Stimulated activated CD4-positive, alpha-beta T cell treated with anti-CD3 and anti-CD28 coated beads, TNF-alpha, amount 100 ng/mL, for 4 hours (primary cell): ENCODE results near the gene TMA7.
A peak's percentile ranks its signal among the peaks of the same experiment; 100 is the strongest.
"Not testable (repeated sequence)": the region's sequence is repeated elsewhere in the genome, so short reads cannot be mapped to it uniquely, and the experiment has no call there.

Experiments
- DNase-seq, 3 experiments: peaks; one replicate each; pipeline ENCODE4 v3.0.0-alpha.2; 2020; ENCODE audit warnings: low read depth in 3 of 3

Gene TMA7

DNA sequence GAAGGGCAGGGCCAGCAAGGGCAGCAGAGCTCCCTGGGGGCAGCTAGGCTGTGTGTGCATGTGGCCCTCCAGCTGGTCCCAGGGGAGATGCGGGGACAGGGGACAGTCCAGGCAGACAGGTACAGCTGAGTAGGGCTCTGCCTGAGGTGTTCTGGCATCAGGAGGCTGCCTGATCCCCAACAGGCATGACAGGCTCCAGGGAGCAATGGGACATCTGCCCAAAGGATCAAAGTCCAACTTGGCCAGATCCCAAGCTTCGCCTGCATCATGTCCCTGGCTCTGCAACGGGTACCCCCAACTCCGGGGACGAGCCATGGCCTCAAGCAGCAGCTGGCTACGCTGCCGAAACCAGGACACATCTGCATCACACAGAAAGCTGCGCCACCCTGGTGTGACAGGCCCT lies 28.3 kb downstream of the TMA7 start:
- DNase-seq: no peak

DNA sequence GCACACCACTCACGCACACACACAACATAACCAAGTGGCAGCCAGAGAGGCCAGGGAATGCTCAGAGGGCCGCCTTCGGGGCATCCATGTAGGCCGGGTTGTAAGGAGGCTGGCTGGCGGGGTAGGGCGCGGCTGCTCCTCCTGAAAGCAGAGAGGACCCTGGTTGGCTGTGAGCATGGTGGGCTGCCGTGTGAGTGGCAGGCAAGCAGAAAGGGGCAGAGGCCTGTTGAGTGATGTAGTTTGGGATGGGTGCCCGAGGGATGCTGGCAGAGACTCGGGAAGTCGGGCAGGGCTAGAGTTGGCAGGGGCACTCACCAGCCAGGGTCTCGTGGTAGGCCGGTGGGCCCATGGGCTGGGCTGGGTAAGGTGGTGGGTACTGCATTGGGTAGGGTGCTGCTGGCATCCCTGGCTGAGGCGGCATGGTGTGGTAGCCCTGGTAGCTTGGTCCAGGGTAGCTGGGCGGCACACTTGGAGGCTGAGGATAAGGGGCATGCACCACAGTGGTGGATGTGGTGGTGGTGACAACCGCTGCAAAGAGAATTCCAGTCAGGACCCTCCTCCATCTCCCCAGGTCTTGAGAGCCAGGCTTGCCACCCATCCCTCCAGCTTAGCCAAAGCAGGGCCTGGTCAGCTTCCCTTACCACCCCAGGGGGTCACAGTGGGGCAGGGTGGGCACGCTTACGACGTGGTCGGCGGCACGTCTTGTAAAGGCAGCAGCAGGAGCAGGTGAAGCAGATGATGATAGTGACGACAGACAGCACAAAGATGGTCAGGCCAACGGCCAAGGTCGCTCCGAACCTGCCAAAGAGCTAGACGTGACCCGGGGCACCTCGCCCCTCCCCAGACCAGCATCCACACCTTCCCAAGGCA lies 29.2 kb downstream of the TMA7 start:
- DNase-seq: no peak

DNA sequence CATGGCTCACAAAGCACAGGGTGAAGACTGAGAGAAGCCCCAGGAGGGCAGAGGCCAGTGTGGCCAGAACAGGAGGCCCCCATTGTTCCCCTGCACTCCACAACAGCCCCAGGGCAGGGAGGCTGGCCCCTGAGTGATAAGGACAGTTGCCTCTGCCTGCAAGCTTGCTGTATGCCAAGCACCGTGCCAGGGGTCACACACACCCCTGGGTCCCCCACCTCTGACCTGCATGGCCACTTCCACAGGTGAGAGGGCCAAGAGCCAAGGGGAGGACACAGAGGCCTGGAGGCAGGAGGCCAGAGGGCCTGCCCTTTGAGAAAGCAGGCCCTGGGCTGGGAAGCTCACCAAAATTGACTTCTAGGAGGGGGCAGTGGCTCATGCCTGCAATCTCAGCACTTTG lies 30.2 kb downstream of the TMA7 start:
- no peak for DNase-seq

DNA sequence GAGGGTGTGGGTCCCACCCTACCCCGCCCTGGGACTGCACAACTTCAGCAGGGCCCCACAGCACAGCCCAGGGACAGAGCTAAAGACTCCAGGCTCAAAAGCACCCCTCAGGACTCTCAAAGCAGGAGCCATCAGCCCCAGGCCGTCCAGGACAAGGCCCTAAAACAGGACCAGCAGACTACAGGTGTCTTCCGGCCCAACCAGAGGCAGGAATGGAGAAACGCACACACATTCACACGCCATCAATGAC lies 32.5 kb downstream of the TMA7 start:
- DNase-seq: no peak

DNA sequence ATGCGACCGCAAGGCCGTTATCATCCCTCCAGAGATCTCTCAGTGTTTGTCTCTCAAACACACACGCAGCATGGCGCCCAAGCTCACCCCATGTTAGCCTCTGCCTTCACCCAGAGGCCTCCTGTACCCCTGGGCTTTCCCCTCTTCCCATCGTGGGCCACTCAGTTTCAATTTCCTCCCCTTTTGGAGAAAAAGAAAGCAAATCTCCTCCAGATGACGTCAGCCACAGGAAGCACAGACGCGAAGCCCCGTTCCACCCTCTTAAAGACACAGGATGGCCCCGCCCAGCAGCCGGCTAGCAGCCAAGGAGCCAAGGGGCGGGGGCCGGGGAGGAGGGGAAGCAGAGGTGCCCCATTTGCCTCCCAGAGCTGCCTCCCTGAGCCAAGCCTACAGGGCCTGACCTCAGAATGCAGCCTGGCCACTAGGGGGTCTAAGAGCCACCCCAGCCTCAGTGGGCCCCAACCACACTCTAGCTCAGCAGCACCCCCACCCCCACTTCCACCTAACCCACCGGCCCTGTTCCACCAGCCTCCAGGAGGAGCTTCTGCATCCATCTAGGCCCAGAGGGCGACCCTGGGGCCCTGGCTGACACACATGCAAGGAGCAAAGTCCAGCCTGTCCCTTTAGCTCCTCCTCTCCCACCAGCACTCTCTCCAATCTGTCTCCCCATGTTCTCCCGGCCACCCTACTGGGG lies 33.0 kb downstream of the TMA7 start:
- DNase-seq: peak; percentile 86 to 92 (median 92)

DNA sequence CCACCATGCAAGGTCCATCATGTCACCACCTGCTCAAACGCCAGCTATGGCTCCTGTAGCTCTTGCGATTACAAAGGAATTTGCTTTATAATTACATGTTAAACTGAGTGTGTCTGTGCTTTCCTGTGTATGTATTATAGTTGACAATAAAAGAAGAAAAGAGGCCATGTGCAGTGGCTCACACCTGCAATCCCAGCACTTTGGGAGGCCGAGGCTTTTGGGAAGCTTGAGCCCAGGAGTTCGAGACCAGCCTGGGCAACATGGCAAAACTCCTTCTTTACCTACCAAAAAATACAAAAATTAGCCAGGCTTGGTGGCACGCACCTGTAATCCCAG lies 33.5 kb downstream of the TMA7 start:
- no peak for DNase-seq

DNA sequence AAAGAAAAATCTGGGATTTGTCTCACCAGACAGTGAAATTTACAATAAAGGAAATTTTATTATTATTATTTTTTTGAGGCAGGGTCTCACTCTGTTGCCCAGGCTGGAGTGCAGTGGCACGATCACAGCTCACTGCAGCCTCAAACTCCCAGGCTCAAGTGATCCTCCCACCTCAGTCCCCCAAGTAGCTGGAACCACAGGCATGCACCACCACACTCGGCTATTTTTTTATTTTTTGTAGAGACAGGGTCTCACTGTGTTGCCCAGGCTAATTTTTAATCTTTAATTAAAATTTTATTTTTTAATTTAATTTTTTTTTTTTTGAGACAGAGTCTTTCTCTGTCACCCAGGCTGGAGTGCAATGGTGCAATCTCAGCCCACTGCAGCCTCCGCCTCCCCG lies 34.0 kb downstream of the TMA7 start:
- not testable (repeated sequence) for DNase-seq

DNA sequence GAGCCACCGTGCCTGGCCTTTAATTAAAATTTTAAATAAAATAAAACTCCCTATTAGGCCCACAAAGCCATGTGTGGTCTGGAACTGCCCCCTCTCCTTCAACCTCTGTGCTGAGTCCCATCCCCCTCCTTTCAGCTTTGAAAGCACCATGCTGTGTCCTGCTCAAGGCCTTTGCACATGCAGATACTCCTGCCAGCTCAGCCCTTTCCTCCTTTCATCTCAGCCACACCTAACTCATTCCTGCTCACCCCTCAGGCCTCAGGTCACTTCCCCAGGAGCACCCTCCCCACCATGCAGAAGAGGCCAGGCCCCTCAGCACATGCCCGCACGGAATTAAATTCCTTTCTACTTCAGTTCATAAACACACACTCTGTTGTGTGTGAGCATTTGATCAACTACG lies 34.6 kb downstream of the TMA7 start:
- DNase-seq: no peak

DNA sequence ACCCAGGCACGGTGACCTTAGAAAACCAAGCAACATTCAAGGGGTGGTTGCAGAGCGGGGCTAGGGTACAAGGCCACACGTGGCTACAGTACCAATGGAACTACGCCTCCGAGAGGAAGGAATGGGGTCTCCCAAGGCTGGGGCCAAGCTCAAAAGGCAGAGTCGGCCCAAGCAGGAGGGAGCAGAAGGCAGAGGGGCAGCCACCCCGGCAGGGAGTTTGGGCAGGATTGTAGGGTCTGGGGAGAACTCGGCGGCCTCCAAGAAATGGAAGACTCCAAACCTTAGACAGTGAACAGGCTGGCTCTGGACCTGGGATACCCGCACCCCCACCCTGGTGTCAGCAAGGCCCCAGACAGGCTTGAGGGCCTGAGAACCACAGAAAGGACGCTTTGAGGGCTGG lies 35.1 kb downstream of the TMA7 start:
- DNase-seq: no peak

DNA sequence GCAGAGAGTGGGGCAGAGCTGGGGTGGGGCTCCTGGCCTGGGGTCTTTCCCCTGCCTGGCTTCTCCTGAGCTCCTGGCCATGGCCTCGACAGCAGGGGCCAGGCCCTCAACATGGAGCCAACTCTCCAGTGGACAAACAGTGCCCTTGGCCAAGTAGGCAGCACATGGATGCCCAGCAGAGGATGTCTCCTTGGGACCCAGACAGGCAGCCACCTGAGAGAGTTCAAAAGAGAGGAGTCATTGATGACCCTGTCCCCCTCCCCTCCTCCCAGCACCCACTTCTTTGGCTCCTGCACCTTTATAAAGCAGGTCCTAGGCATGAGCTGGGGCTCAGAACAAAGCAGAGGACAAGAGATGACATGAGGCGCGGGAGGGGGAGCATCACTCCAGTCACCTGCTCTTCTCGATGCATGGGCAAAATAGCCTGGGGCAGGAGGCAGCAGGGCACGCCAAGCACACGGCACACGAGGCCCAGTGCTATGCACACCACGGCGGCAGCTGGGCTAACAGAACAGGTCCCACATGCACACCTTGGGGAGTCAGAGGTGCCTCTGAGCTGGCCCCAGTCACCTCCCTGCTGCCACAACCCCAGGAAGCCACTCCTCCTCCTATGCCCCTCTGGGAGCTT lies 36.5 kb downstream of the TMA7 start:
- DNase-seq: no peak

DNA sequence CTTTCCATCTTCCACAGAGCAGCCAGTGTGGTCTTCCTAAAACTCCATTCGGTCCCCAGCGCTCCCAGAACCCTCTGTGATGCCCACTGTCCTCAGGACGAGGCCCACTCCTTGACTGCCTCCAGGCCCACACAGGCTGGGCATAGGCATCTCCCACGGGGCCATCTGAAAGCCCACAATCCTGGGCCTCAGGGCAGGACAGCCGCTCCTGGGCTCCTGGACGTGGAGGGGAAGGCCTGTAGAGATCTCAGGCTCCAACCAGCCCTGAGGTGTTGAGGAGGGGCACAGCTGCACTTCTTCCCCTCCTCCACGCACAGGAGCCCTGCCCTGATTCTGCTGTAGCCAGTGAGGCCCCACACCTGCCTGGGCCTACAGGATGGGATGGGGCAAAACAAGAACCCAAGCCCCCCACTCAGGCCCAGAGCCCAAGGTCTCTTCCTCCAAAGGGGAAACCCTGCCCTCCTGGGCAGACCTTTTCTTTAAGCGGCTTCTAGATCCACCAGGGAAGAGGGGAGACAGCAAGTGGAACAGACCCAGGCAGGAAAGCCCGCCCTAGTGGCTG lies 38.0 kb downstream of the TMA7 start:
- DNase-seq: no peak

DNA sequence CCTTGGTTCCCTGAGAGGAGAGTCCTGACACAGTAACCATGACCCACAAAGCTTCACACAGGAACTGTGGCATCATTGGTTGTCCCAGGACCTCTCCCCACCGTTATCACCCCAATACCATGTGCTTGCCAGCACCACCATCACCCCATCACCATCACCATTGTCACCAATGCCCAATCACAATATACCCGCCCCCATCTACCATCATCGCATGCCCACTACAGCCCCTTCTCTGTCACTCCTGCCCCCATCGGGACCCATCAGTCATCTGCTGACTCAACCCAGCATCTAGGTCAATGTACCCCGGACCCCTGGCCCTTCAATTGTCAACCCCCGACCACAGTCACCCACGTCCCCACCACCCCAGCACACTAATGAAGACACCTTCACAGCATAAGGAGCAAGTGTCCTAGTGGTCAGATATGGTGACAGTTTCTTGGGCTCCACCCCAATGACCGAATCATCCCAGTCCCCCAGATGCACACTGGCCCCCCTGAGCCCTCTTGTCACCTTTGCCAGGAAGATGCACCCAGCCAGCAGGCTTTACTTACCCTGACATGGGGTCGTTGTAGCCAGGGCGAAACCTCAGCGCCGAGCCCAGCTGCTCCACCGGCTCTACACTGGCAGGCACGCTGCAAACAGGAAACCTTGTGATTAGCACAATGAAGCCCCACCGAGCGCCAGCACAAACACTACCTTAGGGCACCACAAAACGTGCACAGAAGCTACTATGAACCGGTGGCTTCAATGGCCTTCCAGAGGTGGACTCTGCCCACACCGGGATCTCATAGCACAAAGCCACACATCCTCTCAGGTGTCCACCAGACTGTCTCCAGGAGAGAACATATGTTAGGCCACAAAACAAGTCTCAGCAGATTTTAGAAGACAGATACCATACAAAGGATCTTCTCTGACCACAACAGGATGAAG lies 38.8 kb downstream of the TMA7 start:
- peak in 1 of 3 experiments; percentile 37 for DNase-seq

DNA sequence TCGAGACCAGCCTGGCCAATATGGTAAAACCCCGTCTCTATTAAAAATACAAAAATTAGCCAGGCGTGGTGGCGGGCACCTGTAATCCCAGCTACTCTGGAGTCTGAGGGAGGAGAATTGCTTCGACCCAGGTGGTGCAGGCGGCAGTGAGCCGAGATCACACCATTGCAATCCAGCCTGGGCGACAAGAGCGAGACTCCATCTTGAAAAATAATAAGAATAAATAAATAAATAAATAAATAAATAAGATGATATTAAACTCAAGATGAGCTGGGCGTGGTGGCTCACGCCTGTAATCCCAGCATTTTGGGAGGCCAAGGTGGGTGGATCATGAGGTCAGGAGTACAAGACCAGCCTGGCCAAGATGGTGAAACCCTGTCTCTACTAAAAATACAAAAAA lies 40.8 kb downstream of the TMA7 start:
- not testable (repeated sequence) for DNase-seq

DNA sequence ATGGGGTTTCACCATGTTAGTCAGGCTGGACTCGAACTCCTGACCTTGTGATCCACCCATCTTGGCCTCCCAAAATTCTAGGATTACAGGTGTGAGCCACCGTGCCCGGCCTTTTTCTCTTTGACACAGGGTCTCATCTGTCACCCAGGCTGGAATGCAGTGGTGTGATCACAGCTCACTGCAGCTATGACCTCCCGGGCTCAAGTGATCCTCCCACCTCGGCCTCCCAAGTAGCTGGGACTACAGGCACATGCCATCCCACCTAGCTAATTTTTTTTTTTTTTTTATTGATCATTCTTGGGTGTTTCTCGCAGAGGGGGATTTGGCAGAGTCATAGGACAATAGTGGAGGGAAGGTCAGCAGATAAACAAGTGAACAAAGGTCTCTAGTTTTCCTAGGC lies 42.8 kb downstream of the TMA7 start:
- not testable (repeated sequence) for DNase-seq

DNA sequence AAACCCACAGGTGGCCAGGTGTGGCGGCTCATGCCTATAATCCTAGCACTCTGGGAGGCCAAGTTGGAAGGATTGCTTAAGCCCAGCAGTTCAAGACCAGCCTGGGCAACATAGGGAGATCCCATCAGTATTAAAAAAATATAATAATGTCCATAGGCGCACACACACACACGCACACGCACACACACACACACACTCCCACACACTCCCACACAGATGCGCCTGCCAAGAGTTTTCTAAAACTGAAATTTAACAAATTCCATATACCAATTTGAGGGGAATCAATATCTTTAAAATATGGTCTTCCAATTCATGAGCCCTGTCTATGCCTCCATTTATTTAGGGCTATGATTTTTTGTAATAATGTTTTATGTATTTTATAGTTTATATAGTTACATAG lies 46.9 kb downstream of the TMA7 start:
- DNase-seq: no peak

DNA sequence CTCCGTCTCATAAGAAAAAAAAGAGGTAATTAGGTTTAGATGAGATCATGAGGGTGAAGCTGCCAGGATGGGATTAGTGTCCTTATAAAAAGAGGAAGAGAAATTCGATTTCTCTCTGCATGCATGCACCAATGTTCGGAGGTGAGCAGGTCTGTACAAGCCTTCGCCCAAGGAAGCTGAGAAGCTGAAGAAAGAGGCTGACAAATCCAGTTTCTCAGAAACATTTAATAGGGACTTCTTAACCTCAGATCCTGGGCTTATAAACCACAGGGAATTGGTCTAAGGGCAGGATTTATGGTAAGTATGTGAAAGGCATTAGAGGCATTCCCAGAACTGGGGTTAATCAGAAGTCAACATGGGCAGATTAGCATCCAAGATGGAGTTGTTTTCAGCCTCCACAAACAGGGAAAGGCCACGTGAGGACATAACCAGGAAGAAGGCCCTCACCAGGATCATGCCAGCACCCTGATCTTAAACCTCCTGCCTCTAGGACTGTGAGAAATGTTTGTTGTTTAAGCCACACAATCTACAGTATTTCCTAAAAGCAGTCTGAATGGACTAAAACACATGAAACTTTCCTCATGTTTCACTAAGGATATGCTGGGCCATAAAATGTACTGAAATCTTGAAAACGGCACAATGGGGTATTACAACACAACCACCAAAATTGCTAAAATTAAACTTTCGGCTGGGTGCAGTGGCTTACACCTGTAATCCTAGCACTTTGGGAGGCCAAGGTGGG lies 52.6 kb downstream of the TMA7 start:
- DNase-seq: no peak

DNA sequence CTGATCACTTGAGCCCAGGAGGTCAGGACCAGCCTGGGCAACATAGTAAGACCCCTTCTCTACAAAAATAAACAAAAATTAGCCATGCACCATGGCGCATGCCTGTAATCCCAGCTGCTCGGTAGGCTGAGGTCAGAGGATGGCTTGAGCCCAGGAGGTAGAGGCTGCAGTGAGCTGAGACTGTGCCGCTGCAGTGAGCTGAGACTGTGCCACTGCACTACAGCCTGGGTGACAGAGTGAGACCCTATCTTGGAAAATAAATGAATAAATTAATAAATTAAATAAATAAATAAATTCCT lies 53.1 kb downstream of the TMA7 start:
- no peak for DNase-seq
